HepG2 (cell line): ENCODE results near the gene RNPEPL1. TPM values are rescaled to one million over a fixed set of nuclear protein-coding genes. Genes with fewer than 3 reads are reported as not detected.
A peak's percentile ranks its signal among the peaks of the same experiment; 100 is the strongest.

Source experiments
- ARNT2 ChIP-seq: sonication (generic); formaldehyde crosslinking; IDR thresholded peaks from 2 replicates; pipeline ENCODE4 v1.8.0; 2022; ENCODE audit warnings: mild to moderate bottlenecking, low read depth, missing genetic modification reagents, moderate library complexity
- CCDC6 ChIP-seq: sonication (generic); formaldehyde crosslinking; IDR thresholded peaks from 2 replicates; pipeline ENCODE4 v1.8.1; 2022; ENCODE audit warnings: mild to moderate bottlenecking, missing genetic modification reagents, moderate library complexity
- EP300 ChIP-seq, 3 experiments: sonication (generic) in 1 of 3; formaldehyde crosslinking in 1 of 3; IDR thresholded peaks; 2 replicates each; pipeline versions ENCODE4 v1.5.1 to v1.6.1; 2011 to 2020; ENCODE audit warnings: low read depth in 2 of 3, low read length in 2 of 3, borderline replicate concordance in 1 of 3, improper control_type of control experiment in 1 of 3, mild to moderate bottlenecking in 1 of 3, missing genetic modification reagents in 1 of 3, moderate library complexity in 1 of 3
- FIP1L1 ChIP-seq: fragments of 200-400 bp; formaldehyde crosslinking; IDR thresholded peaks from 2 replicates; pipeline ENCODE4 v1.6.1; 2018; ENCODE audit warnings: low read depth, mild to moderate bottlenecking, low read length, moderate library complexity, borderline replicate concordance; ENCODE audit not compliant: insufficient read depth
- GRHL1 ChIP-seq: sonication (generic); formaldehyde crosslinking; conservative IDR thresholded peaks from 2 replicates; pipeline ENCODE4 v1.8.0; 2022; ENCODE audit warnings: missing genetic modification reagents
- HMG20A ChIP-seq: IDR thresholded peaks from 2 replicates; pipeline ENCODE4 v1.6.1; 2016; ENCODE audit warnings: borderline replicate concordance
- MATR3 ChIP-seq: sonication (generic); formaldehyde crosslinking; IDR thresholded peaks from 2 replicates; pipeline ENCODE4 v1.4.0; 2020; ENCODE audit warnings: missing genetic modification reagents
- NKX3-1 ChIP-seq: sonication (generic); formaldehyde crosslinking; IDR thresholded peaks from 2 replicates; pipeline ENCODE4 v1.5.0; 2020; ENCODE audit warnings: missing genetic modification reagents
- PRDM4 ChIP-seq: sonication (generic); formaldehyde crosslinking; IDR thresholded peaks from 2 replicates; pipeline ENCODE4 v1.9.0; 2021; ENCODE audit warnings: missing genetic modification reagents, borderline replicate concordance
- RXRA ChIP-seq: sonication (generic); formaldehyde crosslinking; IDR thresholded peaks from 2 replicates; pipeline ENCODE4 v1.5.1; 2020; ENCODE audit warnings: missing genetic modification reagents
- TEAD3 ChIP-seq: optimal IDR thresholded peaks from 2 replicates; pipeline ENCODE3; 2016; ENCODE audit warnings: borderline replicate concordance
- ZNF276 ChIP-seq: sonication (generic); formaldehyde crosslinking; IDR thresholded peaks from 2 replicates; pipeline ENCODE4 v1.4.0; 2020; ENCODE audit warnings: mild to moderate bottlenecking, low read depth, missing genetic modification reagents
- ZNF292 ChIP-seq: sonication (generic); formaldehyde crosslinking; IDR thresholded peaks from 2 replicates; pipeline ENCODE4 v1.8.1; 2022; ENCODE audit warnings: mild to moderate bottlenecking, low read depth, missing genetic modification reagents, borderline replicate concordance
- ZNF670 ChIP-seq: sonication (generic); formaldehyde crosslinking; IDR thresholded peaks from 2 replicates; pipeline ENCODE4 v1.8.0; 2022; ENCODE audit warnings: mild to moderate bottlenecking, missing genetic modification reagents, borderline replicate concordance
- ZNF761 ChIP-seq: sonication (generic); formaldehyde crosslinking; conservative IDR thresholded peaks from 2 replicates; pipeline ENCODE4 v1.4.0; 2020; ENCODE audit warnings: mild to moderate bottlenecking, missing genetic modification reagents
- ZNF772 ChIP-seq: sonication (generic); formaldehyde crosslinking; IDR thresholded peaks from 2 replicates; pipeline ENCODE4 v1.5.0; 2020; ENCODE audit warnings: mild to moderate bottlenecking, missing genetic modification reagents
- polyA plus RNA-seq, 8 experiments: library from polyadenylated mRNA; depleted of rRNA in 3 of 8; stranded (reverse) in 7 of 8; unstranded in 1 of 8; fragments of >200 nt; fragmentation: Illumina TruSeq in 4 of 8; extraction: Trizol in 4 of 8; gene quantifications; 2 replicates each; pipeline versions ENCODE4 v1.2.1 to v1.2.3, GENCODE V29; 2011 to 2016; ENCODE audit warnings: low read depth in 4 of 8, missing spikeins in 1 of 8, mixed read lengths in 1 of 8; ENCODE audit not compliant: insufficient read depth in 1 of 8
- total RNA-seq, 5 experiments: library from RNA; depleted of rRNA; stranded (reverse); fragments of >200 nt; fragmentation: Illumina TruSeq; extraction: Trizol; gene quantifications; 2 replicates each; pipeline ENCODE4 v1.2.3, GENCODE V29; 2016; ENCODE audit warnings: low read depth in 1 of 5
- TF ChIP-seq, protein P1 (sequence below): sonication (generic); formaldehyde crosslinking; conservative IDR thresholded peaks from 2 replicates; pipeline ENCODE4 v1.4.0; 2020; ENCODE audit warnings: missing genetic modification reagents

The RNPEPL1 gene
- total and polyA plus RNA-seq, 2 of the 13 experiments (the other 11 are each of a cell fraction or from before 2014, with no cell fraction given) = 13.0 to 18.0 TPM

GRCh38 chr2:240567872-240568677, at the start of gene RNPEPL1 (continued):
- TF ChIP-seq RXRA (CRISPR knock-in tag) (peak; percentile 58; the same call in 1 of the 2 replicates), MATR3 (no peak), NKX3-1 (no peak), GRHL1 (CRISPR knock-in tag) (no peak), PRDM4 (CRISPR knock-in tag) (no peak), CCDC6 (CRISPR knock-in tag) (0 out of 2 replicates have a peak, but pooled peaks have one; percentile 33), ZNF292 (CRISPR knock-in tag) (no peak), EP300 (IDR thresholded peaks at IDR 0.05; ENCODE audit: low read depth in 2 of 2, low read length in 2 of 2) (no peak), EP300 (CRISPR knock-in tag; IDR thresholded peaks at IDR 0.05; ENCODE audit: borderline replicate concordance) (no peak), ZNF761 (CRISPR knock-in tag) (no peak), ARNT2 (peak; percentile 46; the same call in 1 of the 2 replicates), ZNF276 (CRISPR knock-in tag) (no peak), ZNF670 (CRISPR knock-in tag) (no peak; the same call in 1 of the 2 replicates), ZNF772 (CRISPR knock-in tag) (no peak), TEAD3 (CRISPR knock-in tag) (no peak), HMG20A (CRISPR knock-in tag) (0 out of 2 replicates have a peak, but pooled peaks have one; percentile 5), FIP1L1 (no peak)
- TF ChIP-seq, protein P1, sequence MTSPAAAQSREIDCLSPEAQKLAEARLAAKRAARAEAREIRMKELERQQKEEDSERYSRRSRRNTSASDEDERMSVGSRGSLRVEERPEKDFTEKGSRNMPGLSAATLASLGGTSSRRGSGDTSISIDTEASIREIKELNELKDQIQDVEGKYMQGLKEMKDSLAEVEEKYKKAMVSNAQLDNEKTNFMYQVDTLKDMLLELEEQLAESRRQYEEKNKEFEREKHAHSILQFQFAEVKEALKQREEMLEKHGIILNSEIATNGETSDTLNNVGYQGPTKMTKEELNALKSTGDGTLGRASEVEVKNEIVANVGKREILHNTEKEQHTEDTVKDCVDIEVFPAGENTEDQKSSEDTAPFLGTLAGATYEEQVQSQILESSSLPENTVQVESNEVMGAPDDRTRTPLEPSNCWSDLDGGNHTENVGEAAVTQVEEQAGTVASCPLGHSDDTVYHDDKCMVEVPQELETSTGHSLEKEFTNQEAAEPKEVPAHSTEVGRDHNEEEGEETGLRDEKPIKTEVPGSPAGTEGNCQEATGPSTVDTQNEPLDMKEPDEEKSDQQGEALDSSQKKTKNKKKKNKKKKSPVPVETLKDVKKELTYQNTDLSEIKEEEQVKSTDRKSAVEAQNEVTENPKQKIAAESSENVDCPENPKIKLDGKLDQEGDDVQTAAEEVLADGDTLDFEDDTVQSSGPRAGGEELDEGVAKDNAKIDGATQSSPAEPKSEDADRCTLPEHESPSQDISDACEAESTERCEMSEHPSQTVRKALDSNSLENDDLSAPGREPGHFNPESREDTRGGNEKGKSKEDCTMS (CRISPR knock-in tag) = no peak
